Measurements from ENCODE around the gene LTO1. TPM values are rescaled to one million over a fixed set of nuclear protein-coding genes. Genes with fewer than 3 reads are reported as not detected.

The LTO1 gene
- total and polyA plus RNA-seq, 8 donors: 18.0 to 45.3 (median 28.7) TPM

GRCh38 chr11:69686856-69687255 is 11.7 kb upstream of the LTO1 start:
- DNase-seq: no peak
- Histone ChIP-seq H3K4me3 (no peak overlapping the region), H3K27ac (no peak overlapping the region), H3K4me1 (peaks cover 0 to 7% of the 10 kb centered on the region in 2 donors), H3K9me3 (no peaks in the 10 kb centered on the region), H3K27me3 (peaks cover 4 to 45% of the 10 kb centered on the region in 2 donors), H3K36me3 (no peaks in the 10 kb centered on the region)
- intact Hi-C loops (cut with DNase I): no loop called here
- TF ChIP-seq CTCF (IDR thresholded peaks at IDR 0.05): no peak
- no peak for ATAC-seq

GRCh38 chr11:69686452-69686851 is 11.3 kb upstream of the LTO1 start:
- ATAC-seq (no peak), DNase-seq (no peak)
- no peak for TF ChIP-seq CTCF (IDR thresholded peaks at IDR 0.05)
- Histone ChIP-seq H3K27ac (no peak overlapping the region), H3K27me3 (peaks cover 4 to 43% of the 10 kb centered on the region in 2 donors), H3K4me1 (peaks cover 0 to 7% of the 10 kb centered on the region in 2 donors), H3K36me3 (no peaks in the 10 kb centered on the region), H3K9me3 (no peaks in the 10 kb centered on the region), H3K4me3 (no peak overlapping the region)
- intact Hi-C loops (cut with DNase I): no loop called here

GRCh38 chr11:69685348-69685747 is 10.2 kb upstream of the LTO1 start:
- Histone ChIP-seq H3K27ac (no peak overlapping the region), H3K27me3 (peaks cover 4 to 38% of the 10 kb centered on the region in 2 donors), H3K9me3 (no peaks in the 10 kb centered on the region), H3K4me1 (peaks cover 0 to 7% of the 10 kb centered on the region in 2 donors), H3K36me3 (no peaks in the 10 kb centered on the region), H3K4me3 (no peak overlapping the region)
- no peak for TF ChIP-seq CTCF (IDR thresholded peaks at IDR 0.05)
- DNase-seq (no peak), ATAC-seq (no peak)
- intact Hi-C loops (cut with DNase I): no loop called here

GRCh38 chr11:69684651-69685050 is 9.5 kb upstream of the LTO1 start:
- Histone ChIP-seq H3K27me3 (peaks cover 4 to 38% of the 10 kb centered on the region in 2 donors), H3K4me1 (peaks cover 0 to 7% of the 10 kb centered on the region in 2 donors), H3K27ac (no peak overlapping the region), H3K4me3 (no peak overlapping the region), H3K9me3 (no peaks in the 10 kb centered on the region), H3K36me3 (no peaks in the 10 kb centered on the region)
- DNase-seq (no peak), ATAC-seq (no peak)
- intact Hi-C loops (cut with DNase I): no loop called here
- no peak for TF ChIP-seq CTCF (IDR thresholded peaks at IDR 0.05)

GRCh38 chr11:69683764-69684333 is 8.7 kb upstream of the LTO1 start:
- H3K9me3 ChIP-seq: no peaks in the 10 kb centered on the region
- TF ChIP-seq CTCF (IDR thresholded peaks at IDR 0.05): peak; percentile 22 to 28
- ATAC-seq (peak; percentile 63), DNase-seq (no peak)
- intact Hi-C loops (cut with DNase I): no loop called here
- H3K4me1 ChIP-seq: peaks cover 0 to 7% of the 10 kb centered on the region in 2 donors
- H3K4me3 ChIP-seq: no peak overlapping the region
- peaks cover 4 to 35% of the 10 kb centered on the region in 2 donors for H3K27me3 ChIP-seq
- no peaks in the 10 kb centered on the region for H3K36me3 ChIP-seq
- no peak overlapping the region for H3K27ac ChIP-seq

All from left lung (tissue), 10 donors.